ENCODE data around the gene ZBTB5.

- TF ChIP-seq CTCF (IDR thresholded peaks at IDR 0.05; ENCODE audit: borderline replicate concordance, extremely low read depth, low read length, poor library complexity, severe bottlenecking) (no peak), EZH2 (IDR thresholded peaks at IDR 0.05; ENCODE audit: borderline replicate concordance, low read depth, low read length, severe bottlenecking) (no peak)
Measured at GRCh38 chr9:37498457-37498856, 33.2 kb upstream of the ZBTB5 start.

Data from DND-41 (cell line).